Activated T-cell treated with anti-CD3 and anti-CD28 coated beads, Interleukin-2, amount 50 U/mL, for 24 hours (primary cell): ENCODE results near the gene ORC3.
A peak's percentile ranks its signal among the peaks of the same experiment; 100 is the strongest.
"Not testable (repeated sequence)": the region's sequence is repeated elsewhere in the genome, so short reads cannot be mapped to it uniquely, and the experiment has no call there.

Experiments used
- DNase-seq: peaks from one replicate; pipeline ENCODE4 v3.0.0-alpha.2; 2020
- H3K27ac Mint-ChIP-seq: 2 replicates; pipeline ENCODE4 v1.8.0; 2020; ENCODE audit warnings: mild to moderate bottlenecking, mixed read lengths
- H3K27me3 Mint-ChIP-seq: 2 replicates; pipeline ENCODE4 v1.8.0; 2020; ENCODE audit warnings: mixed read lengths
- H3K36me3 Mint-ChIP-seq: 2 replicates; pipeline ENCODE4 v1.8.0; 2020; ENCODE audit warnings: low read depth, mixed read lengths
- H3K4me1 Mint-ChIP-seq: 2 replicates; pipeline ENCODE4 v1.8.0; 2020; ENCODE audit warnings: low read depth, mixed read lengths
- H3K4me3 Mint-ChIP-seq: 2 replicates; pipeline ENCODE4 v1.8.0; 2020; ENCODE audit warnings: mild to moderate bottlenecking, moderate library complexity, mixed read lengths
- H3K9me3 Mint-ChIP-seq: 2 replicates; pipeline ENCODE4 v1.8.0; 2020; ENCODE audit warnings: mixed read lengths

The ORC3 gene

GRCh38 chr6:87701676-87702588 lies 112.0 kb downstream of the ORC3 start, which contains the start of gene AKIRIN2:
Gene AKIRIN2, minus strand, starts transcription at chr6:87702233. Its CDS starts 549 bp downstream, at chr6:87701684.
- Mint-ChIP-seq H3K9me3 (no peaks in the 10 kb centered on the region), H3K4me1 (peaks cover 50% of the 10 kb centered on the region), H3K27ac (peak within 1 kb of the TSS; percentile 94), H3K27me3 (no peaks in the 10 kb centered on the region), H3K36me3 (peaks cover 47% of the 10 kb centered on the region), H3K4me3 (peak within 1 kb of the TSS; percentile 90)
- DNase-seq = peak; percentile 98

- H3K4me1 Mint-ChIP-seq = peaks cover 51% of the 10 kb centered on the region
- peak overlapping the region; percentile 94 for H3K27ac Mint-ChIP-seq
- DNase-seq = no peak
- no peaks in the 10 kb centered on the region for H3K9me3 Mint-ChIP-seq
- no peaks in the 10 kb centered on the region for H3K27me3 Mint-ChIP-seq
- H3K36me3 Mint-ChIP-seq = peaks cover 41% of the 10 kb centered on the region
- H3K4me3 Mint-ChIP-seq = peak overlapping the region; percentile 90
These were observed 112.6 kb downstream of the ORC3 start for GRCh38 chr6:87702589-87702945.

GRCh38 chr6:87703039-87703438 lies 113.1 kb downstream of the ORC3 start:
- DNase-seq, H3K9me3 Mint-ChIP-seq, H3K27me3 Mint-ChIP-seq: not testable (repeated sequence)
- Mint-ChIP-seq H3K4me1 (peaks cover 46% of the 10 kb centered on the region), H3K27ac (peak overlapping the region; percentile 94), H3K4me3 (peak overlapping the region; percentile 90), H3K36me3 (peaks cover 36% of the 10 kb centered on the region)

GRCh38 chr6:87705070-87705691 lies 115.2 kb downstream of the ORC3 start:
- H3K4me3 Mint-ChIP-seq = no peak overlapping the region
- peaks cover 14% of the 10 kb centered on the region for H3K36me3 Mint-ChIP-seq
- no peak for DNase-seq
- peaks cover 32% of the 10 kb centered on the region for H3K4me1 Mint-ChIP-seq
- no peaks in the 10 kb centered on the region for H3K9me3 Mint-ChIP-seq
- peak overlapping the region; percentile 72 for H3K27ac Mint-ChIP-seq
- no peaks in the 10 kb centered on the region for H3K27me3 Mint-ChIP-seq

GRCh38 chr6:87706187-87706966 lies 116.4 kb downstream of the ORC3 start:
- Mint-ChIP-seq H3K27me3 (no peaks in the 10 kb centered on the region), H3K4me3 (no peak overlapping the region), H3K36me3 (peaks cover 4% of the 10 kb centered on the region), H3K9me3 (no peaks in the 10 kb centered on the region), H3K4me1 (peaks cover 32% of the 10 kb centered on the region), H3K27ac (no peak overlapping the region)
- no peak for DNase-seq

GRCh38 chr6:87708581-87709427 lies 118.9 kb downstream of the ORC3 start:
- H3K9me3 Mint-ChIP-seq, H3K27ac Mint-ChIP-seq, H3K36me3 Mint-ChIP-seq, H3K27me3 Mint-ChIP-seq, H3K4me3 Mint-ChIP-seq, DNase-seq: not testable (repeated sequence)
- H3K4me1 Mint-ChIP-seq = peaks cover 23% of the 10 kb centered on the region

GRCh38 chr6:87710090-87710489 lies 120.2 kb downstream of the ORC3 start:
- Mint-ChIP-seq H3K36me3 (no peaks in the 10 kb centered on the region), H3K4me1 (peaks cover 25% of the 10 kb centered on the region), H3K27me3 (no peaks in the 10 kb centered on the region), H3K27ac (no peak overlapping the region), H3K4me3 (no peak overlapping the region), H3K9me3 (no peaks in the 10 kb centered on the region)
- DNase-seq = no peak

GRCh38 chr6:87712713-87713112 lies 122.8 kb downstream of the ORC3 start:
- not testable (repeated sequence) for H3K4me3 Mint-ChIP-seq, DNase-seq, H3K9me3 Mint-ChIP-seq, H3K36me3 Mint-ChIP-seq, H3K27me3 Mint-ChIP-seq, H3K27ac Mint-ChIP-seq
- peaks cover 11% of the 10 kb centered on the region for H3K4me1 Mint-ChIP-seq

GRCh38 chr6:87714093-87714842 lies 124.3 kb downstream of the ORC3 start:
- Mint-ChIP-seq H3K27ac (peak overlapping the region; percentile 33), H3K4me1 (peaks cover 19% of the 10 kb centered on the region), H3K36me3 (no peaks in the 10 kb centered on the region), H3K4me3 (no peak overlapping the region), H3K9me3 (no peaks in the 10 kb centered on the region), H3K27me3 (no peaks in the 10 kb centered on the region)
- DNase-seq = no peak
